GM20431 (cell line): Measurements from ENCODE around the gene USF3.

Experiments used
- in situ Hi-C: fragments of 300-500 bp; cut with MseI, MboI; formaldehyde crosslinking; loops from one replicate; pipeline ENCODE4 v1.15.0; 2020; ENCODE audit warnings: low sequenced_read_pairs; ENCODE audit not compliant: unreplicated experiment

USF3 gene

DNA sequence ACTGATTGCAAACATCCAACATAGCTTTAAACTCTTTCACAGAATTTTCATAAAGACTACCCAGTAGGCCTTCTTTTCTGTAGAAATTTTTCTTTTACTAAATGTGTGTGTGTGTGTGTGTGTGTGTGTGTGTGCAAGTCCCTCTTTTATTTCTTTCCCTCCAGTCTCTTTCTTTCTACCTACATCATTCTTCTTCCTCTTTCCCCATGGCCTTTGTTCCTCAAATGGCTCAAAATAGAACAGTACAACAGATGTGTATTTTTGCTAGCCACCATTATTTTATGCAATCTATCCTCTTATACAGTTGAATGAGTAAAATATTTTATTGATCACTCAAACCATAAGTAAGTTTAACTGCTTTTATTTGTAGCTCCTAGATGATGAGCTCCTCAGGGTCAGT is 76.4 kb downstream of the USF3 start:
- in situ Hi-C loops, result no loop called here

DNA sequence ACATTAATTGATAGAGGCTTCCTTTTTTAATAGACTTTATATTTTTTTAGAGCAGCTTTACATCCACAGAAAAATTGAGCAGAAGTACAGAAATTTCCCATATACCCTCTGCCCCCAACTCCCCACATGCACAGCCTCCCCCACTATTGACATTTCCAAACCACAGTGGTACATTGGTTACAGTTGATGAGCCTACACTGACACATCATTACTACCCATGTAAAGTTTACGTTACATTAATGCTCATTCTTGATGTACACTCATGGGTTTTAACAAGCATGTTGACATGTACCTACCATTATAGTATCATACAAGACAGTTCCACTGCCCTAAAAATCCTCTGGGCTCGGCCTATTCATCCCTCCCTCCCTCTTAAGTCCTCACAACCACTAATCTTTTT is 78.7 kb downstream of the USF3 start:
- in situ Hi-C loops, result no loop called here

DNA sequence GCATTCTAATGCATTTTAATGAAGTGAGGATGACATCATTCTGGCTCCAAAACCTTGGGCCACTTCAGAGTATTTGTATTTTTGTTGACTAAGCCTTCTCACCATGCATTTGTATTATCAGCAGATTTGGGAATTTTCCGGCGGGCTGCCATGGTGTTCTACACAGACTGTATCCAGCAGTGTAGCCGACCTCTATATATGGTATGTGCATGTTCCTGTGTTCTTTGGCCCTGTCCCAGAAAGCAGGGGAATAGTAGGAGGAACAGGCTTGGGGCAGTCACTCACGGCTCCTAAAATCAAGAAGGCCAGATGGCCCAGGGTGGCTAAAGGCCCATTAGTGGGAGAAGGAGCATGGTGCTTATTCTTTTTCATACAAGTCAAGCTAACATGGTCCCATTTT is 80.5 kb downstream of the USF3 start:
- in situ Hi-C loops, result no loop called here

DNA sequence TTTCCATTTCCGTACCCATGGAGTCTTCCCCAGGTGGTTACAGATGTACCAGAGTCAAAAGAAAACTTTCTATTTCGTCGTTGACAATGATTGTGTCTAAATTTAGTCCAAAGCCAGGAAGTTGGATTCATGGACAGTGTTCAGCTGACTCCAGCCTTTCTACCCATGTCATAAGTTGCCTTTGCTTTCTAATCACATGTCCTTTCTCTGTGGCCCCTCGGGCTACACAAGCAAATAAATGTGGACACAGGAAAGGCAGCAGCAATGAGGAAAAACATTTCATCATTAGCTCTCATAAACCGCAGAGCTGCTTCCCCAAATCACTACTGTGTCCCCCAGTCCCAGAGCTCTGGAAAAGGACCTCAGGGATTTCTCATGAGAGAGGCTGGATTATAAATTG is 82.0 kb downstream of the USF3 start:
- in situ Hi-C loops, result no loop called here

DNA sequence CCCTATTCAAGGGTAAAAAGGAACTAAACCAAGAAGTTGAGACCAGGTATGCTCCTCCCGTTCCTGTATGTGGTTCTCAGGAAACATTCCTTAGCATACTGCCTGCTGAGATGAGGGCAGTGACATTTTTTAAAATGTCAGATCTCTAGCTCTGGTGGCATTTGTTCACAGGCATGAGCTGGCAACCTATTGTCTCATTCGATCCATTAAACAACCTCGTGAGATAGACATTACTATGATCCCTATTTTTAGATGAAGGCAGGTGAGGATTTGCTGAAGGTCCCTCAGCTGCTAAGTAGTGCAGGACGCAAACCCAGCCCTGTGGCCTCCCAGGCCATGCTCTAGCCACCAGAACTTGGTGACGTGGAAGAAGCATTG is 89.2 kb downstream of the USF3 start:
- in situ Hi-C loops, result no loop called here

DNA sequence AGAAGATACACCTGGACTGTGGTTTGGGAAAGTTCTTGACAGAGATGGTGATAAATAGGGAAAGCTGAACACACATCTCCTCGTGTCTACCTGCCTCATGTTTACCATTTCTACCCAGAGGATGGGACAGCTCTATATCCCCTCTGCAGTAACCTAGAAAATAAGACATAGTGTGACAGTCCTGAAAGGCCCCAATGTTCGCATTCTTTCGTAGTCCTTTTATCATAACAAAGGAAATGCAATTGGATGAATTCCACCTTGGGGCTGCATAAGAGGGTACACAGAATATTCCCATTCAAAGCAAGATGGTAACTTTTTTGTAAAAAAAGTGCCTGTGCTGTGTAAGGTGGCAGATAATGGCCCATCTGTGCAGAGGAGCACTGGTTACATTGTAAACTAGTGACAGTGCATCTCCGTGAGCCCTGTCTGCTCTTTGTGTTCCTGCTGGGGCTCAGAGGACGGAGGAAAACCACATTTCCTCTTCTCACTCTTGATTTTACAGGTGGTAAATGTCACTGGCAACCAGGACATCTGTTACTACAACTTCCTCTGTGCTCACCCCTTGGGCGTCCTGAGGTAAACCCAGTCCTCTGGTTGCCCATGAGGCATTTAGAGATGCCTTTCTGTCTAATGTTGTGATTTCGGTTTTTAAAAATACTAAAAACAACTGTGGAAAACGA is 89.8 kb downstream of the USF3 start:
- in situ Hi-C loops, result no loop called here

DNA sequence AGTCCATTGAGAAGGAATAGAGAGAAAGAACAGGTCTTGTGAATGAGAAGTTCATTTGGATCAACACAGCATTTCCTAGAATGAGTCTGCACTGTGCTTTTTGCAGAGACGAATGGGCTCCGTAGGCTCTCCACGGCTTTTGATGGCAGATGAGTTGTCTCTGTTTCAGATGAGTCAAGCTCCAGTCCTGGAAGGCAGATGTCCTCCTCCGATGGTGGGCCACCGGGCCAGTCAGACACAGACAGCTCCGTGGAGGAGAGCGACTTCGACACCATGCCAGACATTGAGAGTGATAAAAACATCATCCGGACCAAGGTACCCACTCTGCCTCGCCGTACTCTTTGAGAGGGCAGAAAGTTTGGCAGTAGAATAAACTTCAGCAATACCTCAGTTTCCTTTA is 93.6 kb downstream of the USF3 start:
- in situ Hi-C loops, result no loop called here

DNA sequence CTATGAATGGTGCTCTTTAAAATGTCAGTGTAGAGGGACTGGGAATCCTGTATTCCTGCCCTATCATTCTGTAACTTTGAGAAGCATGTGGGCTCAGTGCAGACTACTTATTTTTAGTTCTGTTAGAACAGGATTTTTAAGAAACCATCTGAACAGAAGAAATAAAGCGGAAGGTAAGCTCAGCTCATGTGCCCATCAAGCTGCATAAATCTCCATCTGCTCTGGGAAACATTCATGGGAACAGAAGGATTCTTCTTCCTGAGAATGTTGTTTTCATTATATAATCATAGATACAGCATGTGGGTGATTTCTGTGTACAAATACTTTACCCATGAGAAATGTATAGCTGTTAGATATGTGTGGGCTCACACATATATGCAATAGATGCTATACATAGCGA is 94.2 kb downstream of the USF3 start:
- in situ Hi-C loops, result no loop called here

DNA sequence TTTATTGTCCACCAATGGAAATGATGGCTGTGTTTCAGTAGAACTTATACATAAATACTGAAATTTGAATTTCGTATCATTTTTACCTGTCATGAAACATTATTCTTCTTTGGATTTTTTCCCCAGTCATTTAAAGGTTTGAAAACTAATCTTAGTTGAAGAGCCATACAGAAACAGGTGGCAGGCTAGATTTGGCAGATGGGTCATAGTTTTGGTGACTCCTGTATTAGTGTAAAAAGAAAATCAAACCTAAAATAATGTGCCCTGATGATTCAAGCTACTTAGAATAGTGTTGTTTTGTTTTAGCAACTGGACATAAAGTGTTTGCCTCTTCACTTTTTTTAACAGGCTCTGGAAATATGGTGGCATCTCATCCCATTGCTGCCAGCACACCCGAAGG is 95.2 kb downstream of the USF3 start:
- in situ Hi-C loops, result no loop called here

DNA sequence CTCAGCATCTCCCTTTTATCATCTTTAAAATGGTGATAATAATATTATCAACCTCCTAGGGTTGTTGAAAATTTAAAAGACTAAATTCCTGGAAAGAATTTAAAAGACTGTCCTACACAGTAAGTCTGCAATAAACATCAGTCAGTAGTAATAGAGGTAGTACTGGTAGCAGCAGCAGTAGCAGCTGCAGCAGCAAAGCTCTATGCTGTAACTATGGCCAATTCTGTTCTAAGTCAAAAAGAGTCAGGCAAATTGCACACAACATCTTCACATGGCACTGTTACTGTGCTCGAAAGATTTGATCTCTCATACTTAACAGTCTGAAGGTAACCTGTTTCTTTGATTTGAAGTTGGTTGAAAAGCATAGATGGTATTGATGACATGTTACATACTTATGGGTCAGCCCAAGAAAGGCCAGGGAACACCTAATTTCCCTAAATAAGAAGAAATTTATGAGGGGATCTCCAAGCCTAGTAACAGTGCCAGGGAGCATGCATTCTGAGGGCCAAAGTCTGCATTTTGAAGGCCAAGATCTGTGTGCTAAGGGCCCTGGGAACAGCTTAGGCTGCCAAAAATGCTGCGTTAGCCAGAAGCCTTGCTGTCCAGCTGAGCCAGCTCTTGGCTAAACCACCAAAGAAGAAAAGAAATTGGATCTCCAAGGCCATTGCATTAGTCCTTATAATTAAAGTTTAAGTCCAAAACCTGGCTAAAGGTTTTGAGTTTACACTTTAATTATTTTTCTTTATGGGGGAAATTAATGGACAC is 95.8 kb downstream of the USF3 start:
- in situ Hi-C loops, result no loop called here
